WTC11 (cell line): ENCODE measurements around the gene UAP1L1.

Source experiments
- ELF4 ChIP-seq: sonication (generic); formaldehyde crosslinking; IDR thresholded peaks from 2 replicates; pipeline ENCODE4 v1.8.1; 2022; ENCODE audit warnings: low read depth, mild to moderate bottlenecking, moderate library complexity, missing genetic modification reagents
- FOXK1 ChIP-seq: sonication (generic); formaldehyde crosslinking; IDR thresholded peaks from 2 replicates; pipeline ENCODE4 v1.8.0; 2022; ENCODE audit warnings: mild to moderate bottlenecking, moderate library complexity, missing genetic modification reagents
- NFYB ChIP-seq: sonication (generic); formaldehyde crosslinking; conservative IDR thresholded peaks from 2 replicates; pipeline ENCODE4 v1.8.0; 2022; ENCODE audit warnings: low read depth, missing genetic modification reagents
- NR3C1 ChIP-seq: sonication (generic); formaldehyde crosslinking; conservative IDR thresholded peaks from 2 replicates; pipeline ENCODE4 v1.8.1; 2023; ENCODE audit warnings: low read depth, mild to moderate bottlenecking, missing genetic modification reagents
- SOX15 ChIP-seq: fragments of 250-450 bp; sonication (Bioruptor Pico); IDR thresholded peaks from 2 replicates; pipeline ENCODE4 v1.9.0; 2021; ENCODE audit warnings: mild to moderate bottlenecking
- TCF7 ChIP-seq: sonication (generic); formaldehyde crosslinking; IDR thresholded peaks from 2 replicates; pipeline ENCODE4 v1.8.0; 2022; ENCODE audit warnings: mild to moderate bottlenecking, low read depth, missing genetic modification reagents, moderate library complexity
- TF ChIP-seq, protein P1 (sequence below): fragments of 200-600 bp; IDR thresholded peaks from 2 replicates; pipeline ENCODE4 v1.8.0; 2022; ENCODE audit warnings: antibody characterized with exemption
- TF ChIP-seq, protein P2 (sequence below): sonication (generic); formaldehyde crosslinking; IDR thresholded peaks from 2 replicates; pipeline ENCODE4 v1.8.1; 2023; ENCODE audit warnings: mild to moderate bottlenecking, missing genetic modification reagents, moderate library complexity
- TF ChIP-seq, protein P3 (sequence below): sonication (generic); formaldehyde crosslinking; IDR thresholded peaks from 2 replicates; pipeline ENCODE4 v1.8.0; 2022; ENCODE audit warnings: mild to moderate bottlenecking, missing genetic modification reagents
- TF ChIP-seq, protein P4 (sequence below): sonication (generic); formaldehyde crosslinking; conservative IDR thresholded peaks from 2 replicates; pipeline ENCODE4 v1.8.1; 2022; ENCODE audit warnings: mild to moderate bottlenecking, missing genetic modification reagents
- TF ChIP-seq, protein P5 (sequence below): sonication (generic); formaldehyde crosslinking; IDR thresholded peaks from 2 replicates; pipeline ENCODE4 v1.8.1; 2022; ENCODE audit warnings: missing genetic modification reagents, borderline replicate concordance

DNA sequence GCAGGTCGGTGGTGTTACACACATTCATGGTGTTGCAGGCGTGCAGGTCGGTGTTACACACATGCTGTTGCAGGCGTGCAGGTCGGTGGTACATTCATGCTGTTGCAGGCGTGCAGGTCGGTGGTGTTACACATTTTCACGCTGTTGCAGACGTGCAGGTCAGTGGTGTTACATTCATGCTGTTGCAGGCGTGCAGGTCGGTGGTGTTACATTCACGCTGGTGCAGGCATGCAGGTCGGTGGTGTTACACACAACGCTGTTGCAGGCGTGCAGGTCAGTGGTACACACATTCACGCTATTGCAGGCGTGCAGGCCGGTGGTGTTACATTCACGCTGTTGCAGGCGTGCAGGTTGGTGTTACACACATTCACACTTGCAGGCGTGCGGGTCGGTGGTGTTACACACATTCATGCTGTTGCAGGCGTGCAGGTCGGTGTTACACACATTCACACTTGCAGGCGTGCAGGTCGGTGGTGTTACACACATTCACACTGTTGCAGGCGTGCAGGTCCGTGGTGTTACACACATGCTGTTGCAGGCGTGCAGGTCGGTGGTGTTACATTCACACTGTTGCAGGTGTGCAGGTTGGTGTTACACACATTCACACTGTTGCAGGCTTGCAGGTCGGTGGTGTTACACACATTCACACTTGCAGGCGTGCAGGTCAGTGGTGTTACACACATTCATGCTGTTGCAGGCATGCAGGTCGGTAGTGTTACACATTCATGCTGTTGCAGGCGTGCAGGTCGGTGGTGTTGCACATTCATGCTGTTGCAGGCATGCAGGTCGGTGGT is 26.1 kb downstream of the UAP1L1 start:
- TF ChIP-seq, protein P1, sequence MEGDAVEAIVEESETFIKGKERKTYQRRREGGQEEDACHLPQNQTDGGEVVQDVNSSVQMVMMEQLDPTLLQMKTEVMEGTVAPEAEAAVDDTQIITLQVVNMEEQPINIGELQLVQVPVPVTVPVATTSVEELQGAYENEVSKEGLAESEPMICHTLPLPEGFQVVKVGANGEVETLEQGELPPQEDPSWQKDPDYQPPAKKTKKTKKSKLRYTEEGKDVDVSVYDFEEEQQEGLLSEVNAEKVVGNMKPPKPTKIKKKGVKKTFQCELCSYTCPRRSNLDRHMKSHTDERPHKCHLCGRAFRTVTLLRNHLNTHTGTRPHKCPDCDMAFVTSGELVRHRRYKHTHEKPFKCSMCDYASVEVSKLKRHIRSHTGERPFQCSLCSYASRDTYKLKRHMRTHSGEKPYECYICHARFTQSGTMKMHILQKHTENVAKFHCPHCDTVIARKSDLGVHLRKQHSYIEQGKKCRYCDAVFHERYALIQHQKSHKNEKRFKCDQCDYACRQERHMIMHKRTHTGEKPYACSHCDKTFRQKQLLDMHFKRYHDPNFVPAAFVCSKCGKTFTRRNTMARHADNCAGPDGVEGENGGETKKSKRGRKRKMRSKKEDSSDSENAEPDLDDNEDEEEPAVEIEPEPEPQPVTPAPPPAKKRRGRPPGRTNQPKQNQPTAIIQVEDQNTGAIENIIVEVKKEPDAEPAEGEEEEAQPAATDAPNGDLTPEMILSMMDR, result no peak
- TF ChIP-seq SOX15 (CRISPR knock-in tag) (no peak), ELF4 (CRISPR knock-in tag) (no peak), TCF7 (CRISPR knock-in tag) (no peak), NR3C1 (CRISPR knock-in tag) (no peak), NFYB (CRISPR knock-in tag) (no peak), FOXK1 (CRISPR knock-in tag) (no peak)
- TF ChIP-seq, protein P2, sequence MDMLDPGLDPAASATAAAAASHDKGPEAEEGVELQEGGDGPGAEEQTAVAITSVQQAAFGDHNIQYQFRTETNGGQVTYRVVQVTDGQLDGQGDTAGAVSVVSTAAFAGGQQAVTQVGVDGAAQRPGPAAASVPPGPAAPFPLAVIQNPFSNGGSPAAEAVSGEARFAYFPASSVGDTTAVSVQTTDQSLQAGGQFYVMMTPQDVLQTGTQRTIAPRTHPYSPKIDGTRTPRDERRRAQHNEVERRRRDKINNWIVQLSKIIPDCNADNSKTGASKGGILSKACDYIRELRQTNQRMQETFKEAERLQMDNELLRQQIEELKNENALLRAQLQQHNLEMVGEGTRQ, result no peak
- TF ChIP-seq, protein P3, sequence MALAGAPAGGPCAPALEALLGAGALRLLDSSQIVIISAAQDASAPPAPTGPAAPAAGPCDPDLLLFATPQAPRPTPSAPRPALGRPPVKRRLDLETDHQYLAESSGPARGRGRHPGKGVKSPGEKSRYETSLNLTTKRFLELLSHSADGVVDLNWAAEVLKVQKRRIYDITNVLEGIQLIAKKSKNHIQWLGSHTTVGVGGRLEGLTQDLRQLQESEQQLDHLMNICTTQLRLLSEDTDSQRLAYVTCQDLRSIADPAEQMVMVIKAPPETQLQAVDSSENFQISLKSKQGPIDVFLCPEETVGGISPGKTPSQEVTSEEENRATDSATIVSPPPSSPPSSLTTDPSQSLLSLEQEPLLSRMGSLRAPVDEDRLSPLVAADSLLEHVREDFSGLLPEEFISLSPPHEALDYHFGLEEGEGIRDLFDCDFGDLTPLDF (CRISPR knock-in tag), result no peak
- TF ChIP-seq, protein P4, sequence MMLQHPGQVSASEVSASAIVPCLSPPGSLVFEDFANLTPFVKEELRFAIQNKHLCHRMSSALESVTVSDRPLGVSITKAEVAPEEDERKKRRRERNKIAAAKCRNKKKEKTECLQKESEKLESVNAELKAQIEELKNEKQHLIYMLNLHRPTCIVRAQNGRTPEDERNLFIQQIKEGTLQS, result no peak
- TF ChIP-seq, protein P5, sequence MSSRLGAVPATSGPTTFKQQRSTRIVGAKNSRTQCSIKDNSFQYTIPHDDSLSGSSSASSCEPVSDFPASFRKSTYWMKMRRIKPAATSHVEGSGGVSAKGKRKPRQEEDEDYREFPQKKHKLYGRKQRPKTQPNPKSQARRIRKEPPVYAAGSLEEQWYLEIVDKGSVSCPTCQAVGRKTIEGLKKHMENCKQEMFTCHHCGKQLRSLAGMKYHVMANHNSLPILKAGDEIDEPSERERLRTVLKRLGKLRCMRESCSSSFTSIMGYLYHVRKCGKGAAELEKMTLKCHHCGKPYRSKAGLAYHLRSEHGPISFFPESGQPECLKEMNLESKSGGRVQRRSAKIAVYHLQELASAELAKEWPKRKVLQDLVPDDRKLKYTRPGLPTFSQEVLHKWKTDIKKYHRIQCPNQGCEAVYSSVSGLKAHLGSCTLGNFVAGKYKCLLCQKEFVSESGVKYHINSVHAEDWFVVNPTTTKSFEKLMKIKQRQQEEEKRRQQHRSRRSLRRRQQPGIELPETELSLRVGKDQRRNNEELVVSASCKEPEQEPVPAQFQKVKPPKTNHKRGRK, result no peak
